ENCODE data around the gene CCDC127. TPM values are rescaled to one million over a fixed set of nuclear protein-coding genes. Genes with fewer than 3 reads are reported as not detected.
"Not testable (repeated sequence)": the region's sequence is repeated elsewhere in the genome, so short reads cannot be mapped to it uniquely, and the experiment has no call there.

CCDC127 gene
- total RNA-seq, 1 donor from 2014 or later, result 7.7 TPM

- no peak for DNase-seq (ENCODE audit: low spot score)
Measured at GRCh38 chr5:203246-203930, 14.6 kb downstream of the CCDC127 start.

GRCh38 chr5:201672-202071 lies 16.3 kb downstream of the CCDC127 start:
- no peak for DNase-seq (ENCODE audit: low spot score)

GRCh38 chr5:200985-201384 lies 17.0 kb downstream of the CCDC127 start:
- DNase-seq (ENCODE audit: low spot score), result no peak

- no peak for DNase-seq (ENCODE audit: low spot score)
Measured at GRCh38 chr5:199950-200645, 17.9 kb downstream of the CCDC127 start.

- no peak for DNase-seq (ENCODE audit: low spot score)
Measured at GRCh38 chr5:199197-199949, 18.6 kb downstream of the CCDC127 start.

- no peak for DNase-seq (ENCODE audit: low spot score)
Measured at GRCh38 chr5:198516-199196, 19.3 kb downstream of the CCDC127 start.

GRCh38 chr5:197892-198489 lies 20.0 kb downstream of the CCDC127 start:
- no peak for DNase-seq (ENCODE audit: low spot score)

GRCh38 chr5:197031-197430 lies 20.9 kb downstream of the CCDC127 start:
- DNase-seq (ENCODE audit: low spot score), result not testable (repeated sequence)

GRCh38 chr5:196350-196749 lies 21.6 kb downstream of the CCDC127 start:
- no peak for DNase-seq (ENCODE audit: low spot score)

- DNase-seq (ENCODE audit: low spot score), result no peak
Measured at GRCh38 chr5:195401-196160, 22.4 kb downstream of the CCDC127 start.

- DNase-seq (ENCODE audit: low spot score), result no peak
Measured at GRCh38 chr5:194603-195209, 23.2 kb downstream of the CCDC127 start.

GRCh38 chr5:194102-194501 lies 23.9 kb downstream of the CCDC127 start:
- no peak for DNase-seq (ENCODE audit: low spot score)

- DNase-seq (ENCODE audit: low spot score), result no peak
Measured at GRCh38 chr5:192970-193831, 24.8 kb downstream of the CCDC127 start.

GRCh38 chr5:192691-192969 lies 25.3 kb downstream of the CCDC127 start:
- DNase-seq (ENCODE audit: low spot score), result no peak

GRCh38 chr5:191949-192690 lies 25.8 kb downstream of the CCDC127 start:
- DNase-seq (ENCODE audit: low spot score), result no peak

- DNase-seq (ENCODE audit: low spot score), result no peak
Measured at GRCh38 chr5:191036-191948, 26.7 kb downstream of the CCDC127 start, which contains the start of gene LRRC14B. TSS of gene LRRC14B (plus strand) at chr5:191495. CDS start at chr5:191539, 44 bp downstream.

- DNase-seq (ENCODE audit: low spot score), result no peak
Measured at GRCh38 chr5:190366-191035, 27.5 kb downstream of the CCDC127 start.
